Panc1 (cell line): ENCODE results near the gene H19.

ENCODE experiments used
- POLR2AphosphoS5 ChIP-seq: IDR thresholded peaks from 2 replicates; pipeline ENCODE4 v1.6.1; 2012; ENCODE audit warnings: mild to moderate bottlenecking, low read depth, low read length, moderate library complexity
- SIN3A ChIP-seq: IDR thresholded peaks from 2 replicates; pipeline ENCODE4 v1.6.1; 2012; ENCODE audit warnings: low read depth, mild to moderate bottlenecking, low read length, moderate library complexity, borderline replicate concordance; ENCODE audit not compliant: insufficient read depth
- TCF7L2 ChIP-seq: IDR thresholded peaks from 2 replicates; pipeline ENCODE4 v1.6.1; 2011; ENCODE audit warnings: mild to moderate bottlenecking, low read depth, low read length, inconsistent platforms
- TF ChIP-seq, protein P1 (sequence below): fragments of 450-650 bp; IDR thresholded peaks from 2 replicates; pipeline ENCODE4 v1.5.1; 2017; ENCODE audit warnings: mild to moderate bottlenecking
- TF ChIP-seq, protein P2 (sequence below), 2 experiments: IDR thresholded peaks; 2 replicates each; pipeline ENCODE4 v1.6.1; 2011 to 2012; ENCODE audit warnings: low read depth in 2 of 2, control low read depth in 1 of 2, low read length in 1 of 2, mild to moderate bottlenecking in 1 of 2, moderate library complexity in 1 of 2; ENCODE audit not compliant: insufficient read depth in 1 of 2

- TF ChIP-seq, protein P1, sequence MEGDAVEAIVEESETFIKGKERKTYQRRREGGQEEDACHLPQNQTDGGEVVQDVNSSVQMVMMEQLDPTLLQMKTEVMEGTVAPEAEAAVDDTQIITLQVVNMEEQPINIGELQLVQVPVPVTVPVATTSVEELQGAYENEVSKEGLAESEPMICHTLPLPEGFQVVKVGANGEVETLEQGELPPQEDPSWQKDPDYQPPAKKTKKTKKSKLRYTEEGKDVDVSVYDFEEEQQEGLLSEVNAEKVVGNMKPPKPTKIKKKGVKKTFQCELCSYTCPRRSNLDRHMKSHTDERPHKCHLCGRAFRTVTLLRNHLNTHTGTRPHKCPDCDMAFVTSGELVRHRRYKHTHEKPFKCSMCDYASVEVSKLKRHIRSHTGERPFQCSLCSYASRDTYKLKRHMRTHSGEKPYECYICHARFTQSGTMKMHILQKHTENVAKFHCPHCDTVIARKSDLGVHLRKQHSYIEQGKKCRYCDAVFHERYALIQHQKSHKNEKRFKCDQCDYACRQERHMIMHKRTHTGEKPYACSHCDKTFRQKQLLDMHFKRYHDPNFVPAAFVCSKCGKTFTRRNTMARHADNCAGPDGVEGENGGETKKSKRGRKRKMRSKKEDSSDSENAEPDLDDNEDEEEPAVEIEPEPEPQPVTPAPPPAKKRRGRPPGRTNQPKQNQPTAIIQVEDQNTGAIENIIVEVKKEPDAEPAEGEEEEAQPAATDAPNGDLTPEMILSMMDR = no peak
- TF ChIP-seq POLR2AphosphoS5 (no peak), TCF7L2 (no peak), SIN3A (no peak)
- TF ChIP-seq, protein P2, sequence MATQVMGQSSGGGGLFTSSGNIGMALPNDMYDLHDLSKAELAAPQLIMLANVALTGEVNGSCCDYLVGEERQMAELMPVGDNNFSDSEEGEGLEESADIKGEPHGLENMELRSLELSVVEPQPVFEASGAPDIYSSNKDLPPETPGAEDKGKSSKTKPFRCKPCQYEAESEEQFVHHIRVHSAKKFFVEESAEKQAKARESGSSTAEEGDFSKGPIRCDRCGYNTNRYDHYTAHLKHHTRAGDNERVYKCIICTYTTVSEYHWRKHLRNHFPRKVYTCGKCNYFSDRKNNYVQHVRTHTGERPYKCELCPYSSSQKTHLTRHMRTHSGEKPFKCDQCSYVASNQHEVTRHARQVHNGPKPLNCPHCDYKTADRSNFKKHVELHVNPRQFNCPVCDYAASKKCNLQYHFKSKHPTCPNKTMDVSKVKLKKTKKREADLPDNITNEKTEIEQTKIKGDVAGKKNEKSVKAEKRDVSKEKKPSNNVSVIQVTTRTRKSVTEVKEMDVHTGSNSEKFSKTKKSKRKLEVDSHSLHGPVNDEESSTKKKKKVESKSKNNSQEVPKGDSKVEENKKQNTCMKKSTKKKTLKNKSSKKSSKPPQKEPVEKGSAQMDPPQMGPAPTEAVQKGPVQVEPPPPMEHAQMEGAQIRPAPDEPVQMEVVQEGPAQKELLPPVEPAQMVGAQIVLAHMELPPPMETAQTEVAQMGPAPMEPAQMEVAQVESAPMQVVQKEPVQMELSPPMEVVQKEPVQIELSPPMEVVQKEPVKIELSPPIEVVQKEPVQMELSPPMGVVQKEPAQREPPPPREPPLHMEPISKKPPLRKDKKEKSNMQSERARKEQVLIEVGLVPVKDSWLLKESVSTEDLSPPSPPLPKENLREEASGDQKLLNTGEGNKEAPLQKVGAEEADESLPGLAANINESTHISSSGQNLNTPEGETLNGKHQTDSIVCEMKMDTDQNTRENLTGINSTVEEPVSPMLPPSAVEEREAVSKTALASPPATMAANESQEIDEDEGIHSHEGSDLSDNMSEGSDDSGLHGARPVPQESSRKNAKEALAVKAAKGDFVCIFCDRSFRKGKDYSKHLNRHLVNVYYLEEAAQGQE (IDR thresholded peaks at IDR 0.05; ENCODE audit: insufficient read depth in 1 of 2, low read depth in 2 of 2, low read length in 1 of 2) = no peak
Observed at GRCh38 chr11:1978720-1979473, 18.7 kb downstream of the H19 start.
